Motor neuron (in vitro differentiated cells): Measurements from ENCODE around the gene NARS2. TPM values are rescaled to one million over a fixed set of nuclear protein-coding genes. Genes with fewer than 3 reads are reported as not detected.
A peak's percentile ranks its signal among the peaks of the same experiment; 100 is the strongest.
"Not testable (repeated sequence)": the region's sequence is repeated elsewhere in the genome, so short reads cannot be mapped to it uniquely, and the experiment has no call there.

Experiments
- ATAC-seq, 8 experiments: fragments of 200-7000 bp; cut with Tn5 transposase; replicated peaks in 6 of 8; 2 replicates each; pipeline ENCODE4 v1.8.0; 2021; ENCODE audit warnings: mild to moderate bottlenecking in 8 of 8, moderate library complexity in 8 of 8
- H3K27ac ChIP-seq, 2 donors: fragments of 250-450 bp; sonication (Bioruptor Pico); 2 replicates each; pipeline ENCODE4 v1.9.0; 2021; ENCODE audit warnings: antibody characterized with exemption in 2 of 2, mild to moderate bottlenecking in 2 of 2, moderate library complexity in 1 of 2
- H3K4me1 ChIP-seq, 2 donors: fragments of 250-450 bp; sonication (Bioruptor Pico); replicated peaks in 1 of 2; 2 replicates each; pipeline ENCODE4 v1.6.1; 2021; ENCODE audit warnings: antibody characterized with exemption in 2 of 2, mild to moderate bottlenecking in 2 of 2, moderate library complexity in 1 of 2
- H3K4me3 ChIP-seq, 5 donors: fragments of 250-450 bp; sonication (Bioruptor Pico); 2 replicates each; pipeline ENCODE4 v1.9.0; 2021; ENCODE audit warnings: antibody characterized with exemption in 5 of 5, mild to moderate bottlenecking in 5 of 5, moderate library complexity in 4 of 5
- WGBS, 10 experiments: fragments of 450-650 bp; shearing (Covaris generic); methylation state at CpG; one replicate each; pipeline ENCODE4 v1.0.0; 2022; 5-methylcytosine and 5-hydroxymethylcytosine counted together
- in situ Hi-C, 9 experiments: fragments of 400-800 bp; cut with MboI; loops; one replicate each; pipeline ENCODE4 v1.15.0; 2021; ENCODE audit warnings: low sequenced_read_pairs in 9 of 9, low pct_unique_long_range_greater_than_20kb in 2 of 9; ENCODE audit not compliant: unreplicated experiment in 9 of 9
- total RNA-seq, 8 experiments: library from RNA; unstranded; fragments of 300-600 nt; gene quantifications; 2 replicates each; pipeline versions ENCODE4 v1.2.3 to v1.2.4, GENCODE V29; 2022

The NARS2 gene
- total RNA-seq, 8 experiments from 2014 or later = 11.5 to 36.0 (median 28.1) TPM

GRCh38 chr11:78526497-78527146 lies 48.0 kb downstream of the NARS2 start:
- no peaks in the 10 kb centered on the region for H3K4me1 ChIP-seq
- no peak overlapping the region for H3K4me3 ChIP-seq
- no peak for ATAC-seq
- H3K27ac ChIP-seq = no peak overlapping the region
- WGBS, 10 experiments = 9 to 100% (median 80%) methylated on average over 1 to 6 of the region's 6 CpGs
- in situ Hi-C loops = no loop called here

GRCh38 chr11:78525720-78526119 lies 48.9 kb downstream of the NARS2 start:
- in situ Hi-C loops = no loop called here
- Histone ChIP-seq H3K27ac (no peak overlapping the region), H3K4me1 (no peaks in the 10 kb centered on the region), H3K4me3 (no peak overlapping the region)
- no peak for ATAC-seq
- WGBS, 10 experiments = 69 to 100% (median 98%) methylated on average over 1 to 4 of the region's 4 CpGs; no CpG with 5 or more reads in 1 of the 10 experiments

GRCh38 chr11:78520230-78520629 lies 54.4 kb downstream of the NARS2 start:
- Histone ChIP-seq H3K4me1 (no peaks in the 10 kb centered on the region), H3K4me3 (no peak overlapping the region), H3K27ac (no peak overlapping the region)
- in situ Hi-C loops = no loop called here
- ATAC-seq = peak in 1 of 8 experiments; percentile 52
- 63 to 100% (median 100%) methylated on average over 1 of the region's 1 CpG; no CpG with 5 or more reads in 1 of the 10 experiments for WGBS, 10 experiments

GRCh38 chr11:78516281-78516680 lies 58.4 kb downstream of the NARS2 start:
- WGBS, 10 experiments = 79 to 96% (median 91%) methylated on average over 2 to 4 of the region's 4 CpGs
- Histone ChIP-seq H3K4me1 (no peaks in the 10 kb centered on the region), H3K4me3 (no peak overlapping the region), H3K27ac (no peak overlapping the region)
- in situ Hi-C loops = no loop called here
- no peak for ATAC-seq

DNA sequence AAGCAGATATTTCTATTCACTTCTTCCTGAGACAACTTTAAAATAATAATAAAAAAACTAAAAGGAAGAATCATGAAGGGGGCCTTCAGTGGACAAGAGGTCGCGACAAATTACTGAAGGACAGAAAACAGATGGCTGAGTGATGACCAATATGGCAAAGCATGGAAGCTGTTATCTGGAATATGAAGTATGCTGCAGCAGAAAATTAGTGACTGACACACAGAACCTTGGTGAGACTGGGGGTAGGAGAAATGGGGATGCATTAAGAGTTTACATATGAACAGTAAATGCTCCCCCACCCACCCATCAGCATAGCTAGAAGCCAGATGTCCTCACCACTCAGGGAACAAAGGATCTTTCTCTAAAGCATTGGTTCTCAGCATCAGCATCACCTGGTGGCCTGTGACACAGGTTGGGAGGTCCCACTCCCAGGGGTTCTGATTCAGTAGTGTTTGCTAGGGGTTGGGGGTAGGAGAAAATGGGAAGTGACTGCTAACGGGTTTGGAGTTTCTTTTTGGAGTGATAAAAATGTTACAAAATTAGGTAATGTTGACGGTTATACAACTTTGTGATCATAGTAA lies 59.7 kb downstream of the NARS2 start:
- H3K27ac ChIP-seq = no peak overlapping the region
- no peak overlapping the region for H3K4me3 ChIP-seq
- WGBS, 10 experiments = 0 to 89% (median 67%) methylated on average over 1 to 4 of the region's 4 CpGs; no CpG with 5 or more reads in 1 of the 10 experiments
- in situ Hi-C loops = no loop called here
- no peak for ATAC-seq
- H3K4me1 ChIP-seq = no peaks in the 10 kb centered on the region

DNA sequence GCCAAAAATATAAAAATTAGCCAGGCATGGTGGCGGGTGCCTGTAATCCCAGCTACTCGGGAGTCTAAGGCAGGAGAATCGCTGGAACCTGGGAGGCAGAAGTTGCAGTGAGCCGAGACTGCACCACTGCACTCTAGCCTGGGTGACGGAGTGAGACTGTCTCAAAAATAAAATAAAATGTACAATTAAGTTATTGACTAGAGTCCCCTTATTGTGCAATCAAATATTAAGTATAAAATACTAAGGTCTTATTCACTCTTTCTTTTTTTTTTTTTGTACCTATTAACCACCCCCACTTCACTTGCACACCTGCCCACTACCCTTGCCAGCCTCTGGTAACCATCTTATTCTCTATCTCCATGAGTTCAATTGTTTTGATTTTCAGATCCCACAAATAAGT lies 61.6 kb downstream of the NARS2 start:
- WGBS, 10 experiments = 96 to 100% (median 100%) methylated on average over 2 to 5 of the region's 5 CpGs; no CpG with 5 or more reads in 3 of the 10 experiments
- in situ Hi-C loops, H3K4me3 ChIP-seq, ATAC-seq, H3K4me1 ChIP-seq, H3K27ac ChIP-seq: not testable (repeated sequence)

DNA sequence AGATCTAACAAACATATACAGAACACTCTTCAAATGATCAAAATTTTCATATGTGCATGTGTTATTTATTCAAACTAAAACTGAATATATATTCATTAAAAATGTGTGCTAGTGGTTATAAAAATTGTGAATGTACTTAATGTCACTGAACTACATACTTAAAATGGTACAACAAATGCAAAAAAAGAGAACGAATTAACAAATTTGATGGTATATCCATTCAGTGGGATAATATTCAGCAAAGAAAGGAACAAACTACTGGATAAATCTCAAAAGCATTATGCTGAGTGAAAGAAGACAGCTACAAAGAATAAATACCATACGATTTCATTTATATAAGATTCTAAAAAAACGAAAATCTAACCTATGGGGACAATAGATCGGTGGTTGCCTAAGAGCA lies 64.1 kb downstream of the NARS2 start:
- H3K4me1 ChIP-seq = no peaks in the 10 kb centered on the region
- no peak overlapping the region for H3K4me3 ChIP-seq
- WGBS, 10 experiments = 85 to 100% (median 98%) methylated on average over 2 to 4 of the region's 4 CpGs
- no peak for ATAC-seq
- no peak overlapping the region for H3K27ac ChIP-seq
- in situ Hi-C loops = no loop called here

DNA sequence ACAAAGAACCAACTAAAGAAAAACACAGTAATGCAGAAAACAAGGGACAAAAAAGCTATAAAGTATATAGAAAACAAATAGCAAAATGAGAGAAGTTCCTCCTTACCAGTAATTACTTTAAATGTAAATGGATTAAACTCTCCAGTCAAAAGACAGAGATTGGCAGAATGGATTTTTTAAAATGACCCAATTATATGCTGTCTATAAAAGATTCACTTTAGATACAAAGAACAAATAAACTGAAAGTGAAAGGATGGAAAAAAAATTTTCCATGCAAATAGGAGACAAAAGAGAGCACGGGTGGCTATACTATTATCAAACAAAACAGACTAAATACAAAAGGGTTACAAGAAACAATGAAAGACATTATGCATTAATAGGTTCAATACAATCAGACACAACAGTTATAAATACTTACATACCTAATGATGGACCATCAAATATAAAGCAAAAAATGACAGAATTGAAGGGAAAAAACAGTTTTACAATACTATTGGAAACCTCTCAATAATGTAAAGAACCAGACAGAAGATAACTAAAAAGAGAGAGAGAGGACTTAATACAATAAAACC lies 64.6 kb downstream of the NARS2 start:
- H3K4me1 ChIP-seq = no peaks in the 10 kb centered on the region
- 56 to 100% (median 98%) methylated on average over 1 of the region's 1 CpG for WGBS, 10 experiments
- no peak overlapping the region for H3K27ac ChIP-seq
- in situ Hi-C loops = no loop called here
- no peak overlapping the region for H3K4me3 ChIP-seq
- no peak for ATAC-seq

DNA sequence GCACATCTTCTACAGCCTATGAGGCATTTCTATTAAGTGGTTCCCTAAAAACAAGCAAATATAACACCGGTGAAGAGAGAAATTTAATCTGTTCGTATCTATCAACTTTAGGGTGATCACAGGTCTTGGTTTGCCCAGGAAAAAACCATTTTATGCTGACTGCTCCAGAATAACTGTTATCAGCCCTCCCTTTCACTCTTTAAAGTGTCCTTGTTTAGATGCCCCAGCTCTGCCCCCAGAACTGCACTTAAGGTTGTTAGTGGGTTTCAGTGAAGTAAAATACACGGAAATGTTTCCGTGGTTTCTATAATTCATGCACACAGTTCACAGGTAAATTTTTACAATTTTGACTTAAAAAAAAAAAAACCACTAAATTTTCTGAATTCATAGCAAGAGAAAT lies 70.0 kb downstream of the NARS2 start:
- no peaks in the 10 kb centered on the region for H3K4me1 ChIP-seq
- no peak overlapping the region for H3K4me3 ChIP-seq
- no peak for ATAC-seq
- 80 to 100% (median 89%) methylated on average over 1 to 4 of the region's 4 CpGs for WGBS, 10 experiments
- in situ Hi-C loops = no loop called here
- H3K27ac ChIP-seq = no peak overlapping the region

- H3K27ac ChIP-seq = no peak overlapping the region
- in situ Hi-C loops = no loop called here
- ATAC-seq = no peak
These were observed 70.5 kb downstream of the NARS2 start for GRCh38 chr11:78504181-78504580.

DNA sequence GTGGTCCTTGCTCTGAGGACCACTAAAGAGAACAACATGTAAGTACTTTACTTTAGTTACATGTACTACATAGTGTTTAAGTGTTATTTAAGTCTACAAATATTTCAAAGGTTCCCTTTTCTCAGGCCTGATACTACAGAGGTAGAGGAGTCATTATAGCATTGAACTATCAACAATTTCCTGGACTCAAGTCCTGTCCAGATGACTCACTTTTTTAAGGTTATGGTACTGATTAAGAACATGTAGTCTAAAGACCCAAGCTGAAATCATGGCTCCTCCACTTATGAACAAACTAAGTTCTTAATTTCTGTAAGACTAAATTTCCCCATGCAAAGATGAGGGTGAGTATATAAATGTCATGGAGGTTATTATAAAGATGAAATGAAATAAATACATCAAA lies 74.7 kb downstream of the NARS2 start:
- in situ Hi-C loops = no loop called here
- Histone ChIP-seq H3K27ac (no peak overlapping the region), H3K4me3 (no peak overlapping the region), H3K4me1 (no peaks in the 10 kb centered on the region)
- no peak for ATAC-seq

More at GRCh38 chr11:78504181-78504580, 70.5 kb downstream of the NARS2 start:
- no peak overlapping the region for H3K4me3 ChIP-seq
- H3K4me1 ChIP-seq = no peaks in the 10 kb centered on the region
- 40 to 100% (median 85%) methylated on average over 1 to 2 of the region's 2 CpGs for WGBS, 10 experiments

DNA sequence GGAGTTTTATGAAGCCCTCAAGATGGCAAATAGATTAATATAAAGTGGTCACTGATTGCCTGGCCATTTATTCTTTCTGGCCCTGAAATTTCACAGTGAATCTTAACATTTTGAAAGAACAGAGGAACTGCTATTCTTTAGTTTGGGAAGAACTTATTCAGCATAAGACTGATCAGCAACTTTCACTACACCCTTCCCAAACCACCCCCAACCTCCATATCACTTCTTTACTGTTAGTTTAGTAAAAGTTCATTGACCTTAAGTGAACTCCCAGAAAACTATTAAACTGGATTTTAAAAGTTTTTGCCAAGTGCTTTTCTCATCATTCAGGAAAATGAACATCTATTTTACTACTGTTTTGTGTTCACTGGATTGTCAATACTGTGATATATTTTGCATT lies 77.4 kb downstream of the NARS2 start:
- Histone ChIP-seq H3K4me3 (no peak overlapping the region), H3K4me1 (no peaks in the 10 kb centered on the region), H3K27ac (no peak overlapping the region)
- no peak for ATAC-seq
- in situ Hi-C loops = no loop called here

DNA sequence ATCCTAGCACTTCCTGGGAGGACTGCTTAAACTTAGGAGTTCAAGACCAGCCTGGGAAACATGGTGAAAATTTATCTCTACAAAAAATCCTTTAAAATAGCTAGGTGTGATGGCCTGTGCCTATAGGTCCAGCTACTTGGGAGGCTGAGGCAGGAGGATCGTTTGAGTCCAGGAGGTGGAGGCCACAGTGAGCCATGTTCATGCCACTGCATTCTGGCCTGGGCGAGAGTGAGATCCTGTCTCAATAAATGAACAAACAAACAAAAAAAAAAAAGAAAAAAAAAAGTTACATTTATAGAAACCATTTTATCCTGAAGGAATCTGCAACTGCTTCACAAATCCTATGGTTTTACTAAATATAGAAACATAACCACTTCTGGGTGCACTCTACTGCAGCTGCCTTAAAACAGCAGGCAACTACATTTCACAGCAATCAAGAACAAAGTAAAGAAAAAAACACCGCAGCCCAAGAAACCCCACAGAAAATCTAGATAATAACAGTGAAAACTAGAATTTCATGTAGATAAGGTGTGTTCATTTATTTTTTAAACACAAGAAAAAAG lies 81.2 kb downstream of the NARS2 start:
- no peak for ATAC-seq
- in situ Hi-C loops = no loop called here
- no peaks in the 10 kb centered on the region for H3K4me1 ChIP-seq
- H3K4me3 ChIP-seq = no peak overlapping the region
- 75 to 100% (median 96%) methylated on average over 2 to 3 of the region's 3 CpGs; no CpG with 5 or more reads in 1 of the 10 experiments for WGBS, 10 experiments
- H3K27ac ChIP-seq = no peak overlapping the region

DNA sequence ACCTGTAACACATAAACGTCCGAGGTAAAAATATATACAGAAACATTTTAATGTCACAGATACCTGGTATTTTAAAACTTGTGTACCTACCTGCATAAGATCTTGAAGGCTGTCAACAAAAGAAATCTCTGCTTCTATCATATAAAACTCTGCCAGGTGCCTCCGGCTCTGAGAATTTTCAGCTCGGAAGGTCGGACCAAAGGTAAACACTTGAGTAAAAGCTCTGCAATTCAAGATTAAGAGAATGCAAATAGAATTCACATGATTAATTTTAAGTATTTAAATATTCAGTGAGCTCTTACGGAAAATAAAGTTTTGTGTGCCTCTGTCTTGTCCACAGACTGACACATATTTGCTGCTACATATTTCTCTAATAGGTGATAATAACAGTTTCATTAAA lies 81.7 kb downstream of the NARS2 start:
- 67 to 100% (median 93%) methylated on average over 3 to 6 of the region's 6 CpGs for WGBS, 10 experiments
- no peak overlapping the region for H3K27ac ChIP-seq
- no peak overlapping the region for H3K4me3 ChIP-seq
- ATAC-seq = no peak
- in situ Hi-C loops = no loop called here
- no peaks in the 10 kb centered on the region for H3K4me1 ChIP-seq
